NCI-H2196 treated with DMSO at 0.1 percent for 48 hours (cell line): ENCODE results near the gene ZNF490.
A peak's percentile ranks its signal among the peaks of the same experiment; 100 is the strongest.
"Not testable (repeated sequence)": the region's sequence is repeated elsewhere in the genome, so short reads cannot be mapped to it uniquely, and the experiment has no call there.

Experiments used
- DNase-seq: peaks from one replicate; lab custom pipeline; 2025; ENCODE audit not compliant: unreplicated experiment; lab: John Stamatoyannopoulos, UW

Gene ZNF490

GRCh38 chr19:12623361-12624031 is 12.9 kb upstream of the ZNF490 start:
- no peak for DNase-seq

GRCh38 chr19:12621253-12622024 is 10.8 kb upstream of the ZNF490 start:
- not testable (repeated sequence) for DNase-seq

- DNase-seq, result no peak
Measured at GRCh38 chr19:12617646-12618045, 7.0 kb upstream of the ZNF490 start.

- DNase-seq, result peak; percentile 32
Measured at GRCh38 chr19:12611361-12611699, 717 bp upstream of the ZNF490 start.

DNA sequence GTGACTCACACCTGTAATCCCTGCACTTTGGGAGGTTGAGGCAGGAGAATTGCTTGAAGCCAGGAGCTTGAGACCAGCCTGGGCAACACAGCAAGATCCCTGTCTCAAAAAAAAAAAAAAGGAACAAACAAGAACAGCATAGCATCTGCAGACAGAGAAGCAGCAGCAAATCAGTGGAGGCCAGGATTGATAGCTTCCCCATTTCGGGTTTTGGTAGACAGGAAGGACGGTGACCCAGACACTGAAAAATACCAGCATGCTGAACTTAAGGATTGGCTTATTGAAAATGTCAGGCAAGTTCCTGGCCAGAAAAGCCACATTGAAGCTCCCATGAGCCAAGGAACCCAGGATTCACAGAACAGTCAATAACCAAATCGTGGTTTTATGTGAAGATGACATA is 3.0 kb downstream of the ZNF490 start:
- DNase-seq, result no peak

DNA sequence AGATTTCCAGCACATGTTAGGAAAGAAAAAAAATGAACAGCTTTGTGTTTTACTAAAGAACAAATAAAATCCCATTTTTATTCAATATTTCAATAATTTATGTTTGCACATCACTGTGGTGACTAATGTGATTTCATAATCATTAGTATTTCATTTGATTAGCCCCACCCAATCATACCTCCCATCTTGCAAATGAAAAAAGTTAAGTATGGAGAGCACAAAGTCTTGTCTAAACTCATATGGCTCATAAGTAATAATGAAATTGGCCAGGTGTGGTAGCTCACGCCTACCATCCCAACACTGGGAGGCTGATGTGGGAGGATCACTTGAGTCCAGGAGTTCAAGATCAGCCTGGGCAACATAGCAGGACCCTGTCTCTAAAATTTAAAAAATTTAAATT is 3.8 kb downstream of the ZNF490 start:
- DNase-seq, result no peak

DNA sequence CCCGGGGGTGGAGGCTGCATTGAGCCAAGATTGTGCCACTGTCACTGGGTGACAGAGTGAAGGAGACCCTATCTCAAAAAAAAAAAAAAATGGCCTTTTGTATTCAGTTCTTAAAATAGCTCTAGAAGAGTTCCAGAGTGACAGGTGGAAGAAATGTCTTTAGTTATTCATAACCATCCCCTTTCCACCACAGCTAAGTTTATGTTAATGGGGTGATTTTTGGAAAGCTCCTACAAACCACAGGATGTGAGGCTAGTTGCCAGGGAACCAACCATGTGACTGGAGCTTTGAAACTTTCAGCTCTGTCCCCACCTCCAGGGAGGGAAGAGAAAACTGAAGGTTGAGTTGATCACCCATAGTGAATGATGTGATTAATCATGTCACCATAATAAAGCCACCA is 6.9 kb downstream of the ZNF490 start:
- DNase-seq, result no peak

- no peak for DNase-seq
Measured at GRCh38 chr19:12597594-12597993, 13.0 kb downstream of the ZNF490 start.

DNA sequence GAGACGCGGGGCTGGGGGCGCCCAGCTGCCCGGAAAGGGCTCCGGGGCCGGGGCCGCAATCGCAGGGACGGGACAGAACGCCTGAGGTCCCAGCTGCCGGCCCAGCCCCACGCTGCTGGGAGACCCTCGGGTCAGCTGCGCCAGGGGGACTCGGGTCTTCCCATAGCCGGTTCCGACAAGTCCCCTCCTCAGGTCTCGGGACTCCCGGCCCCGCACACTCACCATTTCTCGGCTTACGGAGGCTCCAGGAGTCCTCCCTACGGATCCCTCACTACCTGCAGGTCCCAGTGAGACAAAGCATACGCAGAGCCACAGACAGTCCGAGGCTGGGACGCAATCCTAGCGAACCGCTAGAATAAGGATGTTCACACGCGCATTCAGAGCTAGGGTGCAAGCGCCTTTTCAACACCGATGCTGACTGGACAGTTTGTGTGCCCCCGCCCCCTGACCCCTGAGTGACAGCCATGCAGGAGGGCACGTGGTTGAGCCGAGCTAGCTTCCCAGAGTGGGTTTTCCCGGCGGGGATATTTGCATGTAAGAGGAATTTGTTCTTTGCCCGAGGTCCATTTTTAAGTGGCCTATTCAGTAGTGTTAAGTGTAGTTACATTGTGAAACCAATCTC is 13.6 kb downstream of the ZNF490 start:
- DNase-seq, result no peak

DNA sequence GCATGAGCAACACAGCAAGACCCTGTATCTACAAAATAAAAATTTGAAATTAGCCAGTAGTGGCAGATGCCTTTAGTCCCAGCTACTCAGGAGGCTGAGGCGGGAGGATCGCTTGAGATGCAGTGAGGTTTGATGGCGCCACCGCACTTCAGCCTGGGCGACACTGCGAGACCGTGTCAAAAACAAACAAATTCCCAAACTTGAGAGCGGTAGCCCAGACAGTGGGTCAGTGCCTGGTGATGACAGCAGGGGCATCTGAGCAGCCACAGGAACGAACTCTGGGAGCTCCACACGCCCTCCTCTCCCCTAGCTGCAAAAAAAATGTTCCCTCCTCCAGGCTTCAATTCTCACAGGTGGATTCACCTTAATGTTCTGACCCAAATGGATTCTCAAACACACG is 14.1 kb downstream of the ZNF490 start:
- DNase-seq, result no peak

- no peak for DNase-seq
Measured at GRCh38 chr19:12581100-12581499, 29.5 kb downstream of the ZNF490 start.

- DNase-seq, result no peak
Measured at GRCh38 chr19:12580180-12580694, 30.4 kb downstream of the ZNF490 start.

GRCh38 chr19:12578641-12579040 is 32.0 kb downstream of the ZNF490 start:
- no peak for DNase-seq

DNA sequence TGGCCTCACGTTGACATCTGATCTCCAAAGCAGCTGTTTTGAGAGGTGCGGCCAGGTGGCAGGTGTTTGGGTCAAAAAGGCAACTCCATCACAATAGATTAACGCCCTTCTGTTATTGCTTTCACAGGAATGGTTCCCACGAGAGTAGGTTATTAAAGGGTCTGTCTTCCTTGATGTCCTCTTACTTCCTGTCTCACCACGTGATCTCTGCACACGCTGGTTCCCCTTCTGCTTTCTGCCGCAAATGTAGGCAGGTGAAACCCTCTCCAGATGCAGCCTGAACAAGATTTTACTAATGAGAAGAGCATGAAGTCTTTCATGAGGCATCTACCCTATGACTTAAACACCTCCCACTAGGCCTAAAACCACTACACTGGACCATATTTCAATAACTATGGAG is 36.6 kb downstream of the ZNF490 start:
- DNase-seq, result peak; percentile 25

- DNase-seq, result no peak
Measured at GRCh38 chr19:12567951-12568350, 42.7 kb downstream of the ZNF490 start.

GRCh38 chr19:12566380-12566779 is 44.2 kb downstream of the ZNF490 start:
- not testable (repeated sequence) for DNase-seq

DNA sequence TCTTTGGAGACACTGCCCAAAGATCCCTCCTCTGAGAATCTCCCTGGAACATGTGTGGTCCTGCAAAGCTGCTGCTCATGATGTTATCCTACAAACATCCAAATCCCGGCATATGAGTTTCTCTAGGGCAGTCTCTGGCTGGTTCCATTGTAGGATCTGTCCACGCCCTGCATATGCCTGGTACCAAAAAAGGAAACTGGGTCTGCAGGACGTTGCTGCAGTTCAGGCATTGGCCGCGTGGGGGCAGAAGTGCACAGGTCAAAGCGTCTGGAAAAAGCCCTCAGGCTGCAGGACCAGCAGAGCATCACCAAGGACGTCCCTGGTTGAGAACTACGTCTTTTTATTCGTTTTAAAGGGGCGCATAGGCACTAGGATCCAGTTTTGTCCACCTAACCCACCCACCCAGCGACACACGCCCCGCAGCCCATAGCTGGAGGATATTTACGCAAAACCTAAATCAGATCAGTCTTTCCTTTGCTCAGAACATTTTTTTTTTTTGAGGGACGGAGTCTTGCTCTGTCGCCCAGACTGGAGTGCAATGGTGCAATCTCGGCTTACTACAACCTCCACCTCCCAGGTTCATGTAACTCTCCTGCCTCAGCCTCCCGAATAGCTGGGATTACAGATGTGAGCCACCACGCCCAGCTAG is 46.5 kb downstream of the ZNF490 start:
- peak; percentile 76 for DNase-seq

DNA sequence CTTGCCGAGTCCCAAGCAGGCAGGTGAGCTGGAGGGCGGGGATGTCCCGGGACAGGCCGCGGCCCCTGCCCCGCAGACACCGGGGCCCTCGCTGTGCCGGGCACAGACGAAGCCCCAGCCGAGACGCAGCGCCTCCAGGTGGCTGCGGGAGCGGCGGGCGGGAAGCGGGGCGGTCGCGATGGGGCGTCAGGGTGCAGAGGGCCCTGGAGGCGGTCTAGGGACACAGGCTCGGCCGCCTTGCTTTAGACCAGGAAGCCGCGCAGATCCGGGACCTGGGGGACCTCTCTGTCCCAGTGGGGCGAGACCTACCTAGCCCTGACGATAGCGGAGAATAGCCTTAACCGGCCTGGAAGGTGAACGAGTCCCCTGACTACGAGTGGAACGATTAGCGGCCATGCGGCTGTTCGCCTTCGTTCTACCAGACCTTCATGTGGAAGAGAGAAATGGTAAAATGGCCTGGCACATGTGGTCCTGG is 55.1 kb downstream of the ZNF490 start:
- no peak for DNase-seq

DNA sequence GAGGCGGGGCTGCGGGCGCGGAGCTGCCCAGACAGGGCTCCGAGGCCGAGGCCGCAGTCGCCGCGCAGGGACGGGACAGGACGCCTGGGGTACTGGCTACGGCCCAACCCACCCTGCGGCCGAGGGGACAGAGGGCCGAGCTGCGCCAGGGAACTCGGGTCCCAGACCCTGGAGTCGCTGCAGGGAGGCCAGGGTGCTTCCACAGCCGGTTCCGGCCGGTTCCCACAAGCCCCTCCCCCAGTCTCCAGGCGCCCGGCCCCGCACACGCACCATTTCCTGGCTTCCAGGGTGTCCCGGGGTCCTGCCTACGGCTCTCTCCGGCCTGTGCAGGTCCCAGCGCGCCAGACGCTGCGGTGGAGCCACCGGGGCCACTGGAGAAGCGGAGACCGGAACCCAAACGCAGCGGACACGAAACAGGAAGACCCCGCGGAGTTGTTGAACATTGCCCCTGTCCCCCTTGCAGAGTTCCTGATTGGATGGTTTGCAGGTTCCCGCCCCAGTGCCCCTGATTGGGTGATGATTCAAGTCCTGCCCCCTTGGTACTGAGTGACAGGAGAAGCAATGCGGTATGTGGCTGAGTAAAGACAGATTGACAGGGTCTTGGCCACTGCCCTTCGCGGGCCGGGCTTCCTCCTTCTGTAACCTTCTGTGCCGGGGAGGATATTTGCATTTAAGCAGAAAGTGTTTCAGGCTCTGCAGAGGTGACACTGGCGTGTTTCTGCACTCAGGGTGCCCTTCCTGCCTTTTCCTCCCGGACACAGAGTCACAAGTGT is 59.4 kb downstream of the ZNF490 start, which contains the start of gene ZNF564:
TSS of gene ZNF564 (minus strand) at position 423 of the 773 bp plus-strand sequence. CDS start at position 273, 150 bp downstream.
- peak; percentile 99 for DNase-seq

DNA sequence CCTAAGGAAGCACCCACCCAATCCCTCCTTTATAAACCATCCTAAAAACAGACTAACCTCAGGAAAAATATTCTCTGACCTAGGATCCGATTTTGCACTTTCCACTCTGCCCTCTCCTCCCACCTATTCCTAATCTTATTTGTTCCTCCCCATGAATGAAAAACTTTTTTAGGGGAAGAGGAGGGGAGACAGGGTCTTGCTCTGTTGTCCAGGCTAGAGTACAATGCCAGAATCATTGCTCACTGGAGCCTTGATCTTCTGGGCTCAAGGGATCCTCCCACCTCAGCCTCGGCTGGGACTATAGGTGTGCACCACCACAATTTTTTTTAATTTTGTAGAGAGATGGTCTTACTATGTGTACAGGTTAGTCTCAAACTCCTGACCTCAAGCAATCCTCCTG is 63.7 kb downstream of the ZNF490 start:
- DNase-seq, result no peak

- no peak for DNase-seq
Measured at GRCh38 chr19:12546068-12546467, 64.5 kb downstream of the ZNF490 start.
